Activated T-cell treated with anti-CD3 and anti-CD28 coated beads, Interleukin-2, amount 50 U/mL, for 24 hours (primary cell): ENCODE data around the gene NQO2.
"Not testable (repeated sequence)": the region's sequence is repeated elsewhere in the genome, so short reads cannot be mapped to it uniquely, and the experiment has no call there.

Experiments used
- DNase-seq: peaks from one replicate; pipeline ENCODE4 v3.0.0-alpha.2; 2020
- H3K27ac Mint-ChIP-seq: 2 replicates; pipeline ENCODE4 v1.8.0; 2020; ENCODE audit warnings: mild to moderate bottlenecking, mixed read lengths
- H3K27me3 Mint-ChIP-seq: 2 replicates; pipeline ENCODE4 v1.8.0; 2020; ENCODE audit warnings: mixed read lengths
- H3K36me3 Mint-ChIP-seq: 2 replicates; pipeline ENCODE4 v1.8.0; 2020; ENCODE audit warnings: low read depth, mixed read lengths
- H3K4me1 Mint-ChIP-seq: 2 replicates; pipeline ENCODE4 v1.8.0; 2020; ENCODE audit warnings: low read depth, mixed read lengths
- H3K4me3 Mint-ChIP-seq: 2 replicates; pipeline ENCODE4 v1.8.0; 2020; ENCODE audit warnings: mild to moderate bottlenecking, moderate library complexity, mixed read lengths
- H3K9me3 Mint-ChIP-seq: 2 replicates; pipeline ENCODE4 v1.8.0; 2020; ENCODE audit warnings: mixed read lengths

Gene NQO2

GRCh38 chr6:3008712-3009265, 9.1 kb downstream of the NQO2 start:
- not testable (repeated sequence) for H3K27me3 Mint-ChIP-seq, H3K27ac Mint-ChIP-seq, DNase-seq, H3K4me3 Mint-ChIP-seq, H3K4me1 Mint-ChIP-seq
- Mint-ChIP-seq H3K9me3 (peaks cover 24% of the 10 kb centered on the region), H3K36me3 (peaks cover 89% of the 10 kb centered on the region)

- peaks cover 24% of the 10 kb centered on the region for H3K9me3 Mint-ChIP-seq
- H3K4me1 Mint-ChIP-seq, result peaks cover 7% of the 10 kb centered on the region
These were observed 10.2 kb downstream of the NQO2 start for GRCh38 chr6:3009930-3010329.

GRCh38 chr6:3011158-3011557, 11.5 kb downstream of the NQO2 start:
- DNase-seq, result no peak
- no peak overlapping the region for H3K27ac Mint-ChIP-seq
- peaks cover 93% of the 10 kb centered on the region for H3K36me3 Mint-ChIP-seq
- H3K4me3 Mint-ChIP-seq, result no peak overlapping the region
- H3K4me1 Mint-ChIP-seq, result peaks cover 4% of the 10 kb centered on the region
- peaks cover 24% of the 10 kb centered on the region for H3K9me3 Mint-ChIP-seq
- no peaks in the 10 kb centered on the region for H3K27me3 Mint-ChIP-seq

More at GRCh38 chr6:3009930-3010329, 10.2 kb downstream of the NQO2 start:
- no peak for DNase-seq
- Mint-ChIP-seq H3K4me3 (no peak overlapping the region), H3K27ac (no peak overlapping the region), H3K36me3 (peaks cover 94% of the 10 kb centered on the region), H3K27me3 (no peaks in the 10 kb centered on the region)

- H3K9me3 Mint-ChIP-seq, result peaks cover 24% of the 10 kb centered on the region
These were observed 11.9 kb downstream of the NQO2 start for GRCh38 chr6:3011592-3011991.

GRCh38 chr6:3013486-3013885, 13.8 kb downstream of the NQO2 start:
- DNase-seq, result no peak
- no peak overlapping the region for H3K27ac Mint-ChIP-seq
- no peaks in the 10 kb centered on the region for H3K27me3 Mint-ChIP-seq
- H3K9me3 Mint-ChIP-seq, result peaks cover 24% of the 10 kb centered on the region
- H3K4me3 Mint-ChIP-seq, result no peak overlapping the region
- H3K4me1 Mint-ChIP-seq, result peaks cover 6% of the 10 kb centered on the region
- peaks cover 93% of the 10 kb centered on the region for H3K36me3 Mint-ChIP-seq

More at GRCh38 chr6:3011592-3011991, 11.9 kb downstream of the NQO2 start:
- H3K4me1 Mint-ChIP-seq, result peaks cover 4% of the 10 kb centered on the region
- DNase-seq, result no peak
- H3K27ac Mint-ChIP-seq, result no peak overlapping the region
- H3K27me3 Mint-ChIP-seq, result no peaks in the 10 kb centered on the region
- peaks cover 90% of the 10 kb centered on the region for H3K36me3 Mint-ChIP-seq
- H3K4me3 Mint-ChIP-seq, result no peak overlapping the region

GRCh38 chr6:3013901-3014674, 14.4 kb downstream of the NQO2 start:
- Mint-ChIP-seq H3K4me1 (peaks cover 7% of the 10 kb centered on the region), H3K27ac (no peak overlapping the region), H3K36me3 (peaks cover 88% of the 10 kb centered on the region), H3K27me3 (no peaks in the 10 kb centered on the region), H3K9me3 (peaks cover 24% of the 10 kb centered on the region), H3K4me3 (no peak overlapping the region)
- no peak for DNase-seq

GRCh38 chr6:3014675-3015066, 15.0 kb downstream of the NQO2 start:
- DNase-seq, result no peak
- H3K27ac Mint-ChIP-seq, result no peak overlapping the region
- H3K27me3 Mint-ChIP-seq, result no peaks in the 10 kb centered on the region
- H3K36me3 Mint-ChIP-seq, result peaks cover 87% of the 10 kb centered on the region
- H3K4me3 Mint-ChIP-seq, result no peak overlapping the region
- H3K9me3 Mint-ChIP-seq, result peaks cover 24% of the 10 kb centered on the region
- H3K4me1 Mint-ChIP-seq, result peaks cover 12% of the 10 kb centered on the region

- Mint-ChIP-seq H3K9me3 (peaks cover 24% of the 10 kb centered on the region), H3K4me1 (peaks cover 16% of the 10 kb centered on the region), H3K27me3 (no peaks in the 10 kb centered on the region), H3K4me3 (no peak overlapping the region), H3K36me3 (peaks cover 87% of the 10 kb centered on the region), H3K27ac (no peak overlapping the region)
- no peak for DNase-seq
These were observed 15.4 kb downstream of the NQO2 start for GRCh38 chr6:3015144-3015543.

GRCh38 chr6:3016473-3017280, 17.0 kb downstream of the NQO2 start:
- Mint-ChIP-seq H3K9me3 (peaks cover 10% of the 10 kb centered on the region), H3K27me3 (no peaks in the 10 kb centered on the region), H3K36me3 (peaks cover 85% of the 10 kb centered on the region), H3K4me1 (peaks cover 27% of the 10 kb centered on the region), H3K4me3 (no peak overlapping the region), H3K27ac (peak overlapping the region; percentile 20)
- DNase-seq, result no peak

- Mint-ChIP-seq H3K9me3 (peaks cover 4% of the 10 kb centered on the region), H3K36me3 (peaks cover 85% of the 10 kb centered on the region), H3K27ac (peak overlapping the region; percentile 26), H3K4me3 (no peak overlapping the region), H3K4me1 (peaks cover 30% of the 10 kb centered on the region), H3K27me3 (no peaks in the 10 kb centered on the region)
- DNase-seq, result no peak
These were observed 17.6 kb downstream of the NQO2 start for GRCh38 chr6:3017304-3017703.

GRCh38 chr6:3019065-3019464, 19.4 kb downstream of the NQO2 start:
- Mint-ChIP-seq H3K4me3 (no peak overlapping the region), H3K27ac (no peak overlapping the region), H3K27me3 (no peaks in the 10 kb centered on the region), H3K36me3 (peaks cover 82% of the 10 kb centered on the region), H3K9me3 (no peaks in the 10 kb centered on the region), H3K4me1 (peaks cover 41% of the 10 kb centered on the region)
- no peak for DNase-seq

GRCh38 chr6:3019749-3020320, 20.1 kb downstream of the NQO2 start:
- Mint-ChIP-seq H3K4me1 (peaks cover 48% of the 10 kb centered on the region), H3K27me3 (no peaks in the 10 kb centered on the region), H3K4me3 (no peak overlapping the region), H3K27ac (no peak overlapping the region), H3K9me3 (no peaks in the 10 kb centered on the region), H3K36me3 (peaks cover 75% of the 10 kb centered on the region)
- DNase-seq, result no peak

- Mint-ChIP-seq H3K4me1 (peaks cover 59% of the 10 kb centered on the region), H3K36me3 (peaks cover 62% of the 10 kb centered on the region), H3K4me3 (peak overlapping the region; percentile 86)
- DNase-seq, H3K27ac Mint-ChIP-seq, H3K9me3 Mint-ChIP-seq, H3K27me3 Mint-ChIP-seq: not testable (repeated sequence)
These were observed 21.4 kb downstream of the NQO2 start for GRCh38 chr6:3020976-3021598.
